ENCODE measurements around the gene HTD2. TPM values are rescaled to one million over a fixed set of nuclear protein-coding genes. Genes with fewer than 3 reads are reported as not detected.

Gene HTD2
- total RNA-seq, 1 experiment from 2014 or later = 11.4 TPM

- H3K27me3 Mint-ChIP-seq (ENCODE audit: low read depth) = no peaks in the 10 kb centered on the region
- no peak for ATAC-seq
- CTCF ChIA-PET = interaction anchor here (0.8 to 3.1 kb wide), 4 partner anchors 15 to 173 kb away, joined by 3 to 16 read pairs (median 4); partner anchors contain the start of gene HTD2
- H3K4me1 Mint-ChIP-seq = peaks cover 14% of the 10 kb centered on the region
- no peaks in the 10 kb centered on the region; the same call in 1 of the 2 replicates for H3K36me3 Mint-ChIP-seq
- POLR2A ChIA-PET = interaction anchor here (0.6 kb wide), 1 partner anchor 111 kb away, joined by 3 read pairs; no protein-coding TSS in a partner anchor
- TF ChIP-seq ZNF263 (CRISPR knock-in tag; IDR thresholded peaks at IDR 0.05; ENCODE audit: low read depth) = no peak
- no peak for TF ChIP-seq PREB (CRISPR knock-in tag; IDR thresholded peaks at IDR 0.05; ENCODE audit: borderline replicate concordance)
- no peak for TF ChIP-seq TCF7 (CRISPR knock-in tag; IDR thresholded peaks at IDR 0.05; ENCODE audit: low read depth)
- no peak for TF ChIP-seq SOX15 (CRISPR knock-in tag; IDR thresholded peaks at IDR 0.05)
- no peak for TF ChIP-seq NR1H2 (CRISPR knock-in tag; IDR thresholded peaks at IDR 0.05)
- no peak for TF ChIP-seq RORB (CRISPR knock-in tag; IDR thresholded peaks at IDR 0.05)
- no peak for TF ChIP-seq MXD4 (CRISPR knock-in tag; IDR thresholded peaks at IDR 0.05; ENCODE audit: borderline replicate concordance)
- TF ChIP-seq IRF1 (CRISPR knock-in tag; IDR thresholded peaks at IDR 0.05) = no peak
- TF ChIP-seq NFE2L1 (CRISPR knock-in tag; IDR thresholded peaks at IDR 0.05) = no peak
- no peak for TF ChIP-seq OVOL2 (CRISPR knock-in tag; IDR thresholded peaks at IDR 0.05; ENCODE audit: borderline replicate concordance)
- TF ChIP-seq ZNF396 (CRISPR knock-in tag; IDR thresholded peaks at IDR 0.05; ENCODE audit: borderline replicate concordance) = no peak
- TF ChIP-seq NR2C2 (CRISPR knock-in tag; IDR thresholded peaks at IDR 0.05) = no peak
- no peak for TF ChIP-seq ZBTB43 (CRISPR knock-in tag; IDR thresholded peaks at IDR 0.05)
- no peak for TF ChIP-seq FOXJ3 (CRISPR knock-in tag; IDR thresholded peaks at IDR 0.05; ENCODE audit: borderline replicate concordance)
- TF ChIP-seq FOXP1 (CRISPR knock-in tag; IDR thresholded peaks at IDR 0.05; ENCODE audit: borderline replicate concordance) = no peak
- no peak for TF ChIP-seq CREM (CRISPR knock-in tag; IDR thresholded peaks at IDR 0.05)
- DNase-seq (ENCODE audit: low spot score) = no peak
- H3K27ac Mint-ChIP-seq = no peak overlapping the region
- H3K9me3 Mint-ChIP-seq = no peaks in the 10 kb centered on the region
- no peak overlapping the region for H3K4me3 Mint-ChIP-seq
Observed at GRCh38 chr3:58349792-58350626, 43.7 kb downstream of the HTD2 start.

- no peaks in the 10 kb centered on the region for H3K9me3 Mint-ChIP-seq
- no peak for TF ChIP-seq HMGXB4 (CRISPR knock-in tag; IDR thresholded peaks at IDR 0.05)
- TF ChIP-seq RORB (CRISPR knock-in tag; IDR thresholded peaks at IDR 0.05) = no peak
- no peak for TF ChIP-seq ZNF425 (CRISPR knock-in tag; conservative IDR thresholded peaks at IDR 0.05)
- TF ChIP-seq ATF3 (CRISPR knock-in tag; conservative IDR thresholded peaks at IDR 0.05) = no peak
- TF ChIP-seq JAZF1 (CRISPR knock-in tag; IDR thresholded peaks at IDR 0.05) = no peak
- no peak overlapping the region for H3K27ac Mint-ChIP-seq
- CTCF ChIA-PET = interaction anchor here (0.7 to 3.1 kb wide), 4 partner anchors 44 to 173 kb away, joined by 3 to 16 read pairs (median 4); partner anchors contain the start of gene HTD2
- H3K27me3 Mint-ChIP-seq (ENCODE audit: low read depth) = no peaks in the 10 kb centered on the region
- H3K4me1 Mint-ChIP-seq = peaks cover 14% of the 10 kb centered on the region
- POLR2A ChIA-PET = interaction anchor here (0.6 kb wide), 1 partner anchor 110 kb away, joined by 3 read pairs; no protein-coding TSS in a partner anchor
- no peaks in the 10 kb centered on the region; the same call in 1 of the 2 replicates for H3K36me3 Mint-ChIP-seq
- ATAC-seq (no peak), DNase-seq (ENCODE audit: low spot score) (no peak)
- no peak overlapping the region for H3K4me3 Mint-ChIP-seq
Observed at GRCh38 chr3:58350627-58351013, 44.3 kb downstream of the HTD2 start.
